ENCODE measurements around the gene CD151.

The CD151 gene

DNA sequence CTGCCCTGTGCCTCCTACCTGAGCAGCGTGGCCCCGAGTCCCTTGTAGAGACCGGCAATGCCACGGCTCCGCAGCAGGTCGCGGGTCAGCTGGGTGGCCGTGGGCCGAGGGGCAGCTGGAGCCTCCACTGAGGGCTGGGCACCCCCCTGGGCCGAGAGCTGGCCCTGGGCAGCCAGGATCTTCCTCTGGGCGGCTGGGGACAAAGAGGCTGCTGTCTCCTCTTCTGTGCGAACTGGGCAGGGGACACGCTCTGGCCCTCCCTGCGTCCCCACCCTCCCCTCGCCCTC is 40.3 kb upstream of the CD151 start:
- Histone ChIP-seq H3K36me3 (ENCODE audit: control insufficient read depth, low read depth, low read length) (peaks cover 4% of the 10 kb centered on the region), H3K4me1 (ENCODE audit: control insufficient read depth, low read depth, low read length) (peaks cover 14% of the 10 kb centered on the region), H3K9ac (ENCODE audit: low read length) (no peak overlapping the region), H3K27me3 (ENCODE audit: control insufficient read depth, insufficient read depth, low read length) (no peaks in the 10 kb centered on the region), H3K9me3 (ENCODE audit: control insufficient read depth, low read depth, low read length) (no peaks in the 10 kb centered on the region), H3K27ac (ENCODE audit: low read length) (no peak overlapping the region), H3K4me3 (ENCODE audit: low read length) (no peak overlapping the region)

DNA sequence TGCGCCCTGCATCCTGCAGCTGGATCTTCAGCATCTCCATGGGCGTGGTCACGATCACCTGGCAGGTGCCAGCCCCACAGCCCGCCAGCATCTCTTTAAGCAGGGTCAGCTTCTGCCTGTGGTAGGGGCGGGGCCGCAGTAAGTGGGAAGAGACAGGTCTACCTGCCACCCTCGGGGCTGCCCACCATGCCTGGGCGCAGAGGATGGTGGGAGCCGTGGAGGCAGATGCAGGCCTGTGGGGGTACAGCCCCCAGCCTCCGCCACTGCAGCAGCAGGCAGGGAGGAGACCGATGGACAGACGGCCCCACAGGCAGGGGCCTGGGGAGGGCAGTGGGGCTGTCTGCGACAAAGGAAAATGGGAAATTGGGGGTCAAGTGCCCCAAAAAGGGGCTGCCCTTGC is 39.9 kb upstream of the CD151 start:
- H3K9me3 ChIP-seq (ENCODE audit: control insufficient read depth, low read depth, low read length): no peaks in the 10 kb centered on the region
- peaks cover 4% of the 10 kb centered on the region for H3K36me3 ChIP-seq (ENCODE audit: control insufficient read depth, low read depth, low read length)
- no peak overlapping the region for H3K9ac ChIP-seq (ENCODE audit: low read length)
- H3K4me1 ChIP-seq (ENCODE audit: control insufficient read depth, low read depth, low read length): peaks cover 14% of the 10 kb centered on the region
- no peak overlapping the region for H3K4me3 ChIP-seq (ENCODE audit: low read length)
- no peaks in the 10 kb centered on the region for H3K27me3 ChIP-seq (ENCODE audit: control insufficient read depth, insufficient read depth, low read length)
- H3K27ac ChIP-seq (ENCODE audit: low read length): no peak overlapping the region

DNA sequence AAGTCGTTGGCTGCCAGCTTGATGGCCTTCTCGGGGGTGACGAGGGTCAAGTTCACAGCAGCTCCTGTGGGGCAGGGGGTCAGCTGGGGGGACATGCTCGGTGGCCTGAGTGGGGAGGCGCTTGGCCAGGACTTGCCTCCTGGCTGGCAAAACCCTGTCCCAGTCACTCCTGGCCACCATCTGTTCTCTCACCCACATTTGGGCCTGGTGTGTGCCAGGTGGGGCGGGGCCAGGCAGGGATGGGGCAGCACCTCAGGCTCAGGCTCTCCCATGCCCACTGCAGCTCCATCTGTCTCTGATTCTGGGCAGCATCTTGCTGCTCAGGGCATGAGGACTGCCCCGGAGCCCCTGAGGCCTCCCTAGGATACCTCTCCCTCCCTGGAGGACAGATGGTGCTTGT is 39.2 kb upstream of the CD151 start:
- H3K9me3 ChIP-seq (ENCODE audit: control insufficient read depth, low read depth, low read length): no peaks in the 10 kb centered on the region
- no peak overlapping the region for H3K9ac ChIP-seq (ENCODE audit: low read length)
- H3K4me3 ChIP-seq (ENCODE audit: low read length): no peak overlapping the region
- peaks cover 4% of the 10 kb centered on the region for H3K36me3 ChIP-seq (ENCODE audit: control insufficient read depth, low read depth, low read length)
- no peak overlapping the region for H3K27ac ChIP-seq (ENCODE audit: low read length)
- H3K4me1 ChIP-seq (ENCODE audit: control insufficient read depth, low read depth, low read length): peaks cover 14% of the 10 kb centered on the region
- no peaks in the 10 kb centered on the region for H3K27me3 ChIP-seq (ENCODE audit: control insufficient read depth, insufficient read depth, low read length)

DNA sequence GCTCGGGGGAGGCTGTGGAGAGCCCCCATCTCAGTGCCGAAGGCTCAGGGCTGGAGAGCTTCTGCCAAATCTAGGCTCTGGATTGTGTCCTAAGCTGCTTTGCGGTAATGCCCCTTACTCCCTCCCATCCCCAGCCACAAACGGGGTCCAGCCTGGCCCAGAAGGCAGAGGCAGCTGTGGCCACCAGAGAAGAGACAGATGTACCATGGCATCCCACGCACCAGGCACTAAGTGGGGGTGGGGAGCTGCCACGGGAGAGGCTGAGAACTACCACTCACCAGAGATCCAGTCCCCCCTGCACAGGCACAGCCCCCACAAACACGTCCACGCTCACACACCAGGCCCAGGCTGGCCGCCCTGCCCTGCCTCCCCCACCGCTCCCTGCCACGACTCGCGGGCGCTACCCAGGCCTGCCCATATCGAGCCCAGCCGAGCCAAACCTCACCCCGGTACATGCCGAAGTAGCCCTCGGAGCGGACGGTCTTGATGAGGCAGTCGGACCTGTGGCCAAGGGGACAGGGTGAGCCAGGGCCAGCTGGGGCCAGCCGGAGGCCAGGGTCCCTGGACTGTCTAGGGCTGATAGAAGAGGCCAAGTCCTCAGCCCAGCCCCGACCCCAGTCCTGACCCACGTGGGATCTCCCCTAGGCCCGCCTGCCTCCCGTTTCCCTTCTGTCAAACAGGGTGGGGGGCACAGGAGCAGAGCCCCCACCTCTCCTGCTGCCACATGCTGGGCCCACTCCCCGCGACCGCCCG is 38.6 kb upstream of the CD151 start:
- Histone ChIP-seq H3K9ac (ENCODE audit: low read length) (no peak overlapping the region), H3K4me1 (ENCODE audit: control insufficient read depth, low read depth, low read length) (peaks cover 11% of the 10 kb centered on the region), H3K4me3 (ENCODE audit: low read length) (no peak overlapping the region), H3K27me3 (ENCODE audit: control insufficient read depth, insufficient read depth, low read length) (no peaks in the 10 kb centered on the region), H3K27ac (ENCODE audit: low read length) (no peak overlapping the region), H3K36me3 (ENCODE audit: control insufficient read depth, low read depth, low read length) (peaks cover 4% of the 10 kb centered on the region), H3K9me3 (ENCODE audit: control insufficient read depth, low read depth, low read length) (no peaks in the 10 kb centered on the region)

DNA sequence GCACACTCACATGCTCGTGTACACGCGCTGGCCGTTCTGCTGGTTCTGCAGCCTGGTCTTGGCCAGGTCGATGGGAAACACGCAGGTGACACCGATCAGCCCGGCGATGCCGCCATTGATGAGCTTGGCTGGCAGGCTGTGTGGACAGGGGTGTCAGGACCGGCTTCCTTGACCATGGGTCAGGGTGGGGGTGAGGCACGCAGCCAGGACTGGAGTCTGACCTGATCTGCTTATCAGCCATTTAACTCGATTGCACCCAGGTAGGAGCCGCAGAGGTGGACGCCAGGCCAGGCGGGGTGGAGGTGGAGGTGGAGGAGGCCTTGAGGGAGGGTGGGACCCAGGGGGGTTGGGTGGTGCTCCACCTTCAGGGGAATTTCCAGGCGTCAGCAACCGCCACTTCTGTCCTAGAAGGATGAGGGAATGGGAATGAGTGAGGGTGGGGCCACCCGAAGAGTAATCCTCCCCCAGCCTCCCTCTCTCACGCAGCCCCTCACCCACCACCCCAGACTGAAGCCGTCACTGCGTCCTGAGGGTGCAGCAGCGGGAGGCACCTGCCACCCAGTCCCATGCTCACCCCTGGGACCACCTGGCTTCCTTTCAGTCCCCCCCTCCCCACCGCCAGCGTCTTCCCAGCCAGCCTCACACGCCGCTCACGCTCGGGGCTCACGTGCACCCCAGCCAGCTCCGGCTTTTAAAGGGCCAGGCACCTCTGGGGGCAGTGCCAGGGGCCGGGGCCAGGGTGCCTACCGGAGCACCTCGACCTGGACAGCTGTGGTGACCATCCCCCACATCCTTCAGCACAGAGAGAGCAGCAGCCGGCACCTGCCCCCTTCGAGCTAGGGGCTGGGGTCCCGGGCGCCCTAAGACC is 37.8 kb upstream of the CD151 start:
- H3K27me3 ChIP-seq (ENCODE audit: control insufficient read depth, insufficient read depth, low read length): no peaks in the 10 kb centered on the region
- peaks cover 4% of the 10 kb centered on the region for H3K36me3 ChIP-seq (ENCODE audit: control insufficient read depth, low read depth, low read length)
- H3K9me3 ChIP-seq (ENCODE audit: control insufficient read depth, low read depth, low read length): no peaks in the 10 kb centered on the region
- H3K27ac ChIP-seq (ENCODE audit: low read length): no peak overlapping the region
- no peak overlapping the region for H3K9ac ChIP-seq (ENCODE audit: low read length)
- no peak overlapping the region for H3K4me3 ChIP-seq (ENCODE audit: low read length)
- peaks cover 11% of the 10 kb centered on the region for H3K4me1 ChIP-seq (ENCODE audit: control insufficient read depth, low read depth, low read length)

DNA sequence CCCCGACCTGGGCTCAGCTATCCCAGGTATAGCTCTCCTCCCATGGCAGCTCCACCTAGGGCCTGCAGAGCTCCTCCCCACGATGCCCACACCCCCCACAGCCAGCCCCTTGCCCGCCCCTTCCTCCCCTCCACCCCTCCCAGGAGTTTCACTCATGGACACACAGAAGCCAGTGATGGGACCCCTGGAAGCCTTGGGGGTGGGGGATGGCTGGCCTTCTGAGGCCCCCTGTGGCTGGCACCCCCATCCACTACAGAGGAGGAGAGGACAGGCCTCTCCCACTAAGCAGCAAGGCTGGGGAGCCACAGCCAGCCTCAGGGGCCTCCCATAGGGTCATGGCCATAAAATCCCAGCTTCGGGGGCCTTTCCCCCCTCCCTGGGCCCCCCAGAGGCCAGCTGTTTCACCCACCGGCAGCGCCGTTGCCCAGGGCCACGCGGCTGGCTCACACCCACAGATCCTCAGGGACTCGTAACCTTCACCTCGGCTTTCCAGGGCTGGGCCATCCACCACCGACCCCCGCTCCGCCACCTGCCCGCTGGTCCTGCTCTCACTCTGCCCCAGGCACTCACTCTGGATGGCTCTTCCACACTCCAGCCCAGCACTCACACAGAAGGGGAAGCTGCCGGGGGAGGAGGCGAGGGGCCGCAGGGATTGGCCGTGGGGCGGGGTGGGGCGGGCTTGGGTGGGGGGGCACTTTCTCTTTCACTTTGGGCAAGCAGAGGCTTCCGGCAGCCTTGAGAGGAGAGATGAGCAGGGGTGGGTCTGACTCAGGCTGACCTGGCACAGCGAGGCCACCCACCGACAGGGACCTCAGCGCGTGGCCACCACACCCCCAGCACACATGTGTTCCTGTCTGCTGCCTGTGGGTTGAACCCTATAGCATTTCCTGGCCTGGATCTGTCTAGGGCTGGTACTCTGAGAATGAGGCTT is 36.9 kb upstream of the CD151 start:
- Histone ChIP-seq H3K27ac (ENCODE audit: low read length) (no peak overlapping the region), H3K4me3 (ENCODE audit: low read length) (peak overlapping the region; percentile 21)

DNA sequence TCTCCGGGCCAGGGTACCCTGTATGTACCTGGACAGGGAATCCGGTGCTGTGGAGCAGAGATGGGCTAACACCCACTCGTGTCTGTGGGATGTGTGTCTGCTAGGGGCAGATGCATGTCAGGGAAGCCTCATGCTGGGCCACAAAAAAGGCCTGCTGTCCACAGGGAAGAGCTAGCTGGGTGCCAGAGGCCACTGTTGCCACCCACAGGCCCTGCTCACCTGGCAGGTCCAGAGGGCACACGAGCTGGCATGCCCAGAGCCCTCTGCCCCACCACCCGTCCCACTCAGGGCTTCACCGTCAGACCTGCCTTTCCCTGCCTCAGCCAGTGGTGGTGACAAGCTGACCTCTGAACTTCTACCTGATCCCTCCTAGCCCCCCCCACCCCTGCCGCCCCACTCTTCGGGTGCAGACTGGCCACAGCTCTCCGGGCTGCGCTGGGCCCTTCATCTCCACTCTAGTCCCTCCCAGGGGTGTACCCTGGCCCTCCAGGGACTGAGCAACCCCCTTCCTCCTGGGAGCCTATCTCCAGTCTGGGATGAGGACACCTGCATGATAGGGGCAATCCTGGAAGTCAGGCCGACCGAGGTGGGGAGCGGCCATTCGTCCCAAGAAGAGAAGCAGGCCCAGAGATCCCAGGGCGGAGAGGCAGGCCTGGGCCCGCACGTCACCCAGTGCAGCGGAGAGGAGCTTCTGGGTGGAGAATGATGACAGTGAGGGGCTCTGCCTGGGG is 36.0 kb upstream of the CD151 start:
- Histone ChIP-seq H3K4me3 (ENCODE audit: low read length) (peak overlapping the region; percentile 65), H3K9me3 (ENCODE audit: control insufficient read depth, low read depth, low read length) (no peaks in the 10 kb centered on the region), H3K27me3 (ENCODE audit: control insufficient read depth, insufficient read depth, low read length) (no peaks in the 10 kb centered on the region), H3K27ac (ENCODE audit: low read length) (no peak overlapping the region), H3K9ac (ENCODE audit: low read length) (peak overlapping the region; percentile 87), H3K4me1 (ENCODE audit: control insufficient read depth, low read depth, low read length) (peaks cover 4% of the 10 kb centered on the region), H3K36me3 (ENCODE audit: control insufficient read depth, low read depth, low read length) (peaks cover 4% of the 10 kb centered on the region)

More for the DNA sequence above, 36.9 kb upstream of the CD151 start:
- Histone ChIP-seq H3K9me3 (ENCODE audit: control insufficient read depth, low read depth, low read length) (no peaks in the 10 kb centered on the region), H3K9ac (ENCODE audit: low read length) (no peak overlapping the region), H3K4me1 (ENCODE audit: control insufficient read depth, low read depth, low read length) (peaks cover 6% of the 10 kb centered on the region), H3K27me3 (ENCODE audit: control insufficient read depth, insufficient read depth, low read length) (no peaks in the 10 kb centered on the region), H3K36me3 (ENCODE audit: control insufficient read depth, low read depth, low read length) (peaks cover 4% of the 10 kb centered on the region)

DNA sequence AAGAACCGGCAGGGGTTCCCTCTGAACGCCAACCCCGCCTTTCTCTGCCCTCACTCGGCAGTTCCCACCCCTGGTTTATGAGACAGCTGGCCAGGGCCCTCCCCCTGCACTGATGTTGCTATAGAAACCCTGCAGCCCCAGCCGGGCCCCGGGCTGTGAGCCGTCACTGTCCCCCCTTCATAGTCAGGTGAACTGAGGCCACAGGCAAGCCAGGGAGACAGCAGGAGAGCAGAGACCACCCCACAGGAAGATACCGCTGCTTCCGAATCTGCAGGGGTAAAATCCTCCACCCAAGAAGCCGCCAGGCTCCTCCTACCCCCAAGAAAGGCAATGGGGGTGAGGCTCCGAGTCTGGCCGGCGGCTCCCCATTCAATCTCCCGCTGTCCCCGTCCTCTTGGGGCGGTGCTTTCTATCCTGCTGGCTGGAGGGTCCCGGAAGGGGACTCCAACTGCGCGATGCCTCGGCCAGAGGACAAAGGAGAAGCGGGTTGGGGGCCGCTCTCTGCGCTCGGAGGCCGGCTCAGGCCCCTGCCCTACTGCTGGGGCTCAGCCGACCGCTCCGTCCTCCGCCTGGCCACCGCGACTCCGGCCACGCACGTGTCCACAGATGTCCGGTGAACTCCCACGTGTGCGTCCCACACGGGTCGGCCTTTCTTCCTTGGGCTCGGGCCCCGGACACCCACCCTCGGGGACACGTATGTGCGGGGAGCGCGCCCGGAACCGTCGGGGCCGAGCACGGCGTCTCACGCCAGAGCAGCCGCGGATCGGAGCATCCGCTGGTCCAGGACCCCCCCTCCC is 35.3 kb upstream of the CD151 start:
- Histone ChIP-seq H3K9ac (ENCODE audit: low read length) (peak overlapping the region; percentile 87), H3K4me3 (ENCODE audit: low read length) (peak overlapping the region; percentile 65), H3K27me3 (ENCODE audit: control insufficient read depth, insufficient read depth, low read length) (no peaks in the 10 kb centered on the region), H3K9me3 (ENCODE audit: control insufficient read depth, low read depth, low read length) (no peaks in the 10 kb centered on the region), H3K4me1 (ENCODE audit: control insufficient read depth, low read depth, low read length) (peaks cover 4% of the 10 kb centered on the region), H3K27ac (ENCODE audit: low read length) (no peak overlapping the region), H3K36me3 (ENCODE audit: control insufficient read depth, low read depth, low read length) (peaks cover 5% of the 10 kb centered on the region)

DNA sequence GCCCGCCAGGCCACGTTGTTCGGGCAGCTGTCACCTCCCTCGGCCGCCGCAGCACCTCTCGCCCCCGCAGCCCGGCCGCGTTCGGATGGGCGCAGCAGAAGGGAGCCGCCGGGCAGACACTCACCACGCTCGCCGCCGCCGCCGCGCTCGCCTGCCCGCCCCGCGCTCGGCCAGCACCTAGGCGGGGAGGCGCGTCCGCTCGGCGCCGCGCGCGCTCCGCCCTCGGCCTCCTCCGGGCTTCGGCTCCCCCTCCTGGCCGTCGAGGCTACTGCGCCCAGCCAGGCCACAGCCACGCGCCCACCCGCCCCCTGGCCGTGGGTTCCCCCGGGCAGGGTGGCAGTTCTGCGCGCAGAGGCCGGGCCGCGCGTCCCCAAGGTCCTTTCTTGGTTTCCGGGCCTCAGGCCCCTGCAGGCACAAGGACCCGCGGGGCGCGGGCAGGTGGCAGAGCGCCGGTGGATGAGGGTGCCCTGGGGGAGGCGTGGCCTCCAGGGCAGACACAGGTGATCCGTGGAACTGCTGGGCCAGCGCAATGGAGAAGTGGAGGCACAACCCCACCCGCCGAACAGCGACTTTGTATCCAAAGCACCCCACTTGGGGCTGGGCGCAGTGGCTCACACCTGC is 34.5 kb upstream of the CD151 start, which contains the start of gene SLC25A22:
SLC25A22 (minus strand) TSS at position 189 of the 621 bp plus-strand sequence. CDS start 3,275 bp downstream, outside the sequence.
- no peak within 1 kb of the TSS for H3K27ac ChIP-seq (ENCODE audit: low read length)
- H3K9me3 ChIP-seq (ENCODE audit: control insufficient read depth, low read depth, low read length): no peaks in the 10 kb centered on the region
- H3K9ac ChIP-seq (ENCODE audit: low read length): peak within 1 kb of the TSS; percentile 87
- no peaks in the 10 kb centered on the region for H3K27me3 ChIP-seq (ENCODE audit: control insufficient read depth, insufficient read depth, low read length)
- H3K36me3 ChIP-seq (ENCODE audit: control insufficient read depth, low read depth, low read length): peaks cover 5% of the 10 kb centered on the region
- peaks cover 4% of the 10 kb centered on the region for H3K4me1 ChIP-seq (ENCODE audit: control insufficient read depth, low read depth, low read length)
- H3K4me3 ChIP-seq (ENCODE audit: low read length): peak within 1 kb of the TSS; percentile 65
